Activated CD8-positive, alpha-beta memory T cell treated with anti-CD3 and anti-CD28 coated beads for 4 hours (primary cell): ENCODE results near the gene EDN2.

ENCODE experiments used
- DNase-seq, 2 donors: peaks; one replicate each; pipeline ENCODE4 v3.0.0-alpha.2; 2020; ENCODE audit warnings: low read depth in 2 of 2

Gene EDN2

GRCh38 chr1:41498804-41499203 is 14.3 kb upstream of the EDN2 start:
- DNase-seq = no peak

- DNase-seq = no peak
These were observed 13.9 kb upstream of the EDN2 start for GRCh38 chr1:41498391-41498790.

GRCh38 chr1:41497461-41498030 is 13.1 kb upstream of the EDN2 start:
- no peak for DNase-seq

- DNase-seq = no peak
These were observed 12.6 kb upstream of the EDN2 start for GRCh38 chr1:41497056-41497440.

- no peak for DNase-seq
These were observed 11.9 kb upstream of the EDN2 start for GRCh38 chr1:41496080-41497055.

- no peak for DNase-seq
These were observed 10.9 kb upstream of the EDN2 start for GRCh38 chr1:41495210-41495948.

- no peak for DNase-seq
These were observed 10.1 kb upstream of the EDN2 start for GRCh38 chr1:41494351-41495209.

- DNase-seq = no peak
These were observed 9.3 kb upstream of the EDN2 start for GRCh38 chr1:41493626-41494350.

- DNase-seq = no peak
These were observed 8.6 kb upstream of the EDN2 start for GRCh38 chr1:41493117-41493536.

- no peak for DNase-seq
These were observed 7.9 kb upstream of the EDN2 start for GRCh38 chr1:41492341-41492848.

GRCh38 chr1:41490911-41491310 is 6.4 kb upstream of the EDN2 start:
- no peak for DNase-seq

GRCh38 chr1:41489561-41489960 is 5.1 kb upstream of the EDN2 start:
- DNase-seq = no peak

GRCh38 chr1:41488040-41488951 is 3.8 kb upstream of the EDN2 start:
- no peak for DNase-seq

GRCh38 chr1:41487126-41488039 is 2.9 kb upstream of the EDN2 start:
- no peak for DNase-seq

GRCh38 chr1:41486371-41487125 is 2.1 kb upstream of the EDN2 start:
- no peak for DNase-seq

- no peak for DNase-seq
These were observed 1.5 kb upstream of the EDN2 start for GRCh38 chr1:41486053-41486370.

GRCh38 chr1:41485605-41486004 is 1.1 kb upstream of the EDN2 start:
- no peak for DNase-seq

- no peak for DNase-seq
These were observed 502 bp downstream of the EDN2 start for GRCh38 chr1:41483960-41484401.
